Activated CD4-positive, alpha-beta T cell treated with anti-CD3 and anti-CD28 coated beads for 36 hours (primary cell): Measurements from ENCODE around the gene RAB14. TPM values are rescaled to one million over a fixed set of nuclear protein-coding genes. Genes with fewer than 3 reads are reported as not detected.

ENCODE experiments used
- ATAC-seq: fragments of 200-7000 bp; cut with Tn5 transposase; one replicate; pipeline ENCODE4 v1.10.0; 2021; ENCODE audit warnings: mild to moderate bottlenecking, moderate library complexity
- CTCF ChIA-PET: fragments of 350-600 bp; sonication (Branson Sonifier 250); formaldehyde crosslinking; loops from one replicate; lab custom pipeline; 2021; ENCODE audit warnings: antibody characterized with exemption; lab: Charles Lee
- POLR2A ChIA-PET: fragments of 350-600 bp; sonication (Branson Sonifier 250); formaldehyde crosslinking; loops from one replicate; lab custom pipeline; 2021; ENCODE audit warnings: antibody characterized with exemption, inconsistent platforms; lab: Charles Lee
- DNase-seq: peaks from one replicate; pipeline ENCODE4 v3.0.0-alpha.2; 2020
- H3K27ac Mint-ChIP-seq: one replicate; pipeline ENCODE4 v1.8.0; 2021; ENCODE audit warnings: mixed read lengths
- H3K27me3 Mint-ChIP-seq: one replicate; pipeline ENCODE4 v1.8.0; 2021; ENCODE audit warnings: mixed read lengths
- H3K36me3 Mint-ChIP-seq: one replicate; pipeline ENCODE4 v1.8.0; 2021; ENCODE audit warnings: low read depth, mixed read lengths
- H3K4me1 Mint-ChIP-seq: one replicate; pipeline ENCODE4 v1.8.0; 2021; ENCODE audit warnings: mixed read lengths
- H3K4me3 Mint-ChIP-seq: one replicate; pipeline ENCODE4 v1.8.0; 2021; ENCODE audit warnings: mild to moderate bottlenecking, moderate library complexity, mixed read lengths
- H3K9me3 Mint-ChIP-seq: one replicate; pipeline ENCODE4 v1.8.0; 2021; ENCODE audit warnings: low read depth, mixed read lengths
- intact Hi-C, 2 experiments: fragments of 100-400 bp; cut with DNase I in 1 of 2; cut with micrococcal nuclease in 1 of 2; formaldehyde crosslinking; loops; one replicate each; pipeline versions ENCODE4 v1.14.2 to v1.15.1; 2022 to 2024; cut with DNase I, micrococcal nuclease
- total RNA-seq, 2 experiments: library from RNA; stranded (reverse); gene quantifications; one replicate each; pipeline ENCODE4 v1.2.3, GENCODE V29; 2021

The RAB14 gene
- total RNA-seq, 2 experiments from 2014 or later = 52.3 to 54.7 TPM

GRCh38 chr9:121218357-121219027 lies 16.8 kb upstream of the RAB14 start:
- POLR2A ChIA-PET = interaction anchor here (0.6 kb wide), 1 partner anchor 263 kb away, joined by 3 read pairs; no protein-coding TSS in a partner anchor
- Mint-ChIP-seq H3K9me3 (no peaks in the 10 kb centered on the region), H3K4me3 (no peak overlapping the region), H3K36me3 (no peaks in the 10 kb centered on the region), H3K27me3 (no peaks in the 10 kb centered on the region), H3K4me1 (peaks cover 3% of the 10 kb centered on the region), H3K27ac (no peak overlapping the region)
- no peak for DNase-seq
- ATAC-seq = no peak
- CTCF ChIA-PET = interaction anchor here (0.6 to 1.0 kb wide), 4 partner anchors 9 to 182 kb away, joined by 3 to 4 read pairs (median 3); no protein-coding TSS in a partner anchor
- intact Hi-C loops = loop anchor here in 1 of 2 experiments (10.0 kb wide), 1 partner anchor 86 kb away; no protein-coding TSS in a partner anchor

GRCh38 chr9:121217609-121218292 lies 16.1 kb upstream of the RAB14 start:
- CTCF ChIA-PET = interaction anchor here (0.6 to 1.0 kb wide), 4 partner anchors 10 to 183 kb away, joined by 3 to 4 read pairs (median 3); no protein-coding TSS in a partner anchor
- no peak overlapping the region for H3K4me3 Mint-ChIP-seq
- no peak overlapping the region for H3K27ac Mint-ChIP-seq
- ATAC-seq (peak; percentile 67), DNase-seq (no peak)
- H3K4me1 Mint-ChIP-seq = peaks cover 7% of the 10 kb centered on the region
- POLR2A ChIA-PET = no interaction called here
- H3K36me3 Mint-ChIP-seq = no peaks in the 10 kb centered on the region
- intact Hi-C loops = loop anchor here in 1 of 2 experiments (10.0 kb wide), 1 partner anchor 87 kb away; no protein-coding TSS in a partner anchor
- no peaks in the 10 kb centered on the region for H3K27me3 Mint-ChIP-seq
- no peaks in the 10 kb centered on the region for H3K9me3 Mint-ChIP-seq

DNA sequence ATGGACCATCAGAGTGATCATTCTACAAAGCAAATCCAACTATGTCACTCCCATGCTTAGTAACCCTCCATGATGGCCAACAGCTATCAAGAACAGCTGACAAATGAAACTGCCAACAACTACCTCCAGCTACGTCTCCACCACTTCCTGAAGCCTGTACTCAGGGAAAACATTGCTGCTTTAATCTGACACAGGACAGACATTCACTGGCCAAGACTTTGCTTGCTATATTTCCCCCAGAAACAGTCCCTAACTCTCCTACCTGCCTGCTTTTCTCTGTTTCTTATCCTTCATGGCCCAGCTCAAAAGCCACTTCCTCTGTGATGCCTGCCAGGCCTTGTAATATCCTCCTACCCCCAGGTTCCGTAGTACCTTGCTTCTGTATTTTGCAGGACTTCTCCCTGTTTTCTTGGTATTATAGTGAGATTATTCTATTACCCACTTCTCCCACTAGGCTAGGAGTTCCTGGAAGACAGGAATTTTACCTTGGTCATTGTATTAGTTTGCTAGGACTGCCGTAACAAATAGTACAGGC lies 14.7 kb upstream of the RAB14 start:
- Mint-ChIP-seq H3K9me3 (no peaks in the 10 kb centered on the region), H3K4me1 (peaks cover 7% of the 10 kb centered on the region), H3K27me3 (no peaks in the 10 kb centered on the region), H3K36me3 (no peaks in the 10 kb centered on the region), H3K27ac (no peak overlapping the region), H3K4me3 (no peak overlapping the region)
- ChIA-PET CTCF (interaction anchor here (1.1 to 5.9 kb wide), 3 partner anchors 17 to 104 kb away, joined by 4 to 40 read pairs (median 24); no protein-coding TSS in a partner anchor), POLR2A (no interaction called here)
- ATAC-seq (no peak), DNase-seq (no peak)
- intact Hi-C loops = loop anchor here in 1 of 2 experiments (10.0 kb wide), 1 partner anchor 88 kb away; no protein-coding TSS in a partner anchor

- Mint-ChIP-seq H3K4me1 (peaks cover 7% of the 10 kb centered on the region), H3K27me3 (no peaks in the 10 kb centered on the region), H3K9me3 (no peaks in the 10 kb centered on the region), H3K4me3 (no peak overlapping the region), H3K27ac (no peak overlapping the region), H3K36me3 (no peaks in the 10 kb centered on the region)
- POLR2A ChIA-PET = no interaction called here
- ATAC-seq (no peak), DNase-seq (no peak)
- intact Hi-C loops = loop anchor here in 1 of 2 experiments (10.0 kb wide), 1 partner anchor 91 kb away; no protein-coding TSS in a partner anchor
- CTCF ChIA-PET = interaction anchor here (0.6 to 5.9 kb wide), 28 partner anchors 9 to 201 kb away, joined by 3 to 44 read pairs (median 5); partner anchors contain the start of genes GSN and RAB14
Measured at GRCh38 chr9:121214005-121214404, 12.3 kb upstream of the RAB14 start.

DNA sequence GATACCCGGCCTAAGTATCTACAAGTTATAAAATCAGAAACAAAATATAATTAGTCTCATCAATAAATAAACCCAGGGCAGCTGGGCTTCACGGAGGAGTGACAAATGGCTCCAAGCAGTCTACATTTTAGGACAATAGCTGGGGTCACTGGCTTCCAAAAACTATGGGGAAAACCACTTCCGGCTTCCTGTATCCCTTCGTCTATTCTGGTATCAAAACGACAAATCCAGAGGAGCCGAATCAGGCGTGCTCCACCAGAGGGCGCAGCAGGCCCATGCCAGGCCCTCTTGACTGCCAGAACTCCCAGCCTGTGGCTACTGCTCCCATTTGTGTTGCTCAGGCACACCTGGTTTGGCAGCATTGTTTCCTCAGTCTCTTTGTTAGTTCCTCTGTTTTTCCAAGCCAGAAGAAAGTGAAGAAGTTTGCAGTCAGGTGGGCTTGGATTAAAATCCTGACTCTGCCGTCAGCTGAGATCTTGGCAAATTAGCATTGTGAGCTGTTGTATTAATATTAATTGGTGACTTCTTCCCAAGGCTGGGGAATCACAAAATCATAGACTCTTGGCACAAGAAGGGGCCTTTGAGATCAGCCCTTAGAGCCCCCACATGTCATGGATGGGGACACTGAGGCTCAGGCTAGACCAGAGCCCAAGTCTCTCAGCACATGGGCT lies 11.6 kb upstream of the RAB14 start:
- ATAC-seq (peak; percentile 89), DNase-seq (peak; percentile 87)
- Mint-ChIP-seq H3K4me1 (peaks cover 7% of the 10 kb centered on the region), H3K27me3 (no peaks in the 10 kb centered on the region), H3K9me3 (no peaks in the 10 kb centered on the region), H3K4me3 (no peak overlapping the region), H3K36me3 (no peaks in the 10 kb centered on the region), H3K27ac (no peak overlapping the region)
- CTCF ChIA-PET = interaction anchor here (0.6 to 5.9 kb wide), 39 partner anchors 9 to 1474 kb away, joined by 3 to 44 read pairs (median 4); partner anchors contain the start of genes GSN and RAB14
- intact Hi-C loops = loop anchor here (1.0 to 10.0 kb wide), 4 partner anchors 92 to 188 kb away; no protein-coding TSS in a partner anchor
- POLR2A ChIA-PET = interaction anchor here (0.6 kb wide), 1 partner anchor 75 kb away, joined by 3 read pairs; no protein-coding TSS in a partner anchor

- intact Hi-C loops = loop anchor here in 1 of 2 experiments (10.0 kb wide), 1 partner anchor 94 kb away; no protein-coding TSS in a partner anchor
- no peak overlapping the region for H3K27ac Mint-ChIP-seq
- ATAC-seq (no peak), DNase-seq (no peak)
- no peaks in the 10 kb centered on the region for H3K9me3 Mint-ChIP-seq
- ChIA-PET POLR2A (no interaction called here), CTCF (no interaction called here)
- no peaks in the 10 kb centered on the region for H3K27me3 Mint-ChIP-seq
- no peaks in the 10 kb centered on the region for H3K36me3 Mint-ChIP-seq
- H3K4me3 Mint-ChIP-seq = no peak overlapping the region
- peaks cover 21% of the 10 kb centered on the region for H3K4me1 Mint-ChIP-seq
Measured at GRCh38 chr9:121210536-121210935, 8.9 kb upstream of the RAB14 start.

DNA sequence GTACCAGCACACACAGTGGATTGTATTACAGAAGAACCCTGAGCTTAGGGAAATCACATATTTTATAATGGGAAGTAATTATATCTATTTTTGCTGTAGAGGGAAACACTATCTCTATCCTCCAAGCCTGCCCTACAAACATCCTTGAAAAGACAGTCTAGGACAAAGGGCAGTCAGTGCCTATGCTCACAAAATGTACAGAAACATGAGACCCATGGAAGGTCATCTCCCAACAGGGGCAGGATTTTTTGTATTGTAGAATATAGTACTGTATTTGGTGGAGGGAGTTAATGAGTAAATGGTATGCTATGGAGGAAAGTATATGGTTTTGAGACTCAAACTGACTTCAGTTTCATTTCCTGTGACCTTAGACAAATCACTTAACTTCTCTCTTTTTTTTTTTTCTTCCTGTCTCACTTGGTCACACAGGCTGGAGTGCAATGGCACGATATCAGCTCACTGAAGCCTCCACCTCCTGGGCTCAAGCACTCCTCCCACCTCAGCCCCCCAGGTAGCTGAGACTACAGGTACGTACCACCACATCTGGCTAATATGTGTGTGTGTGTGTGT lies 5.8 kb upstream of the RAB14 start:
- POLR2A ChIA-PET = no interaction called here
- Mint-ChIP-seq H3K27me3 (no peaks in the 10 kb centered on the region), H3K4me1 (peaks cover 19% of the 10 kb centered on the region), H3K9me3 (no peaks in the 10 kb centered on the region), H3K27ac (no peak overlapping the region), H3K36me3 (no peaks in the 10 kb centered on the region), H3K4me3 (no peak overlapping the region)
- CTCF ChIA-PET = interaction anchor here (0.8 kb wide), 1 partner anchor 413 kb away, joined by 3 read pairs; no protein-coding TSS in a partner anchor
- intact Hi-C loops = no loop called here
- DNase-seq = no peak
- ATAC-seq = peak; percentile 74

GRCh38 chr9:121206516-121207370 lies 5.1 kb upstream of the RAB14 start:
- no peaks in the 10 kb centered on the region for H3K27me3 Mint-ChIP-seq
- DNase-seq = peak; percentile 23
- H3K9me3 Mint-ChIP-seq = no peaks in the 10 kb centered on the region
- intact Hi-C loops = no loop called here
- ChIA-PET CTCF (interaction anchor here (0.6 kb wide), 1 partner anchor 162 kb away, joined by 4 read pairs; no protein-coding TSS in a partner anchor), POLR2A (no interaction called here)
- peaks cover 22% of the 10 kb centered on the region for H3K4me1 Mint-ChIP-seq
- ATAC-seq = peak; percentile 84
- H3K4me3 Mint-ChIP-seq = no peak overlapping the region
- no peaks in the 10 kb centered on the region for H3K36me3 Mint-ChIP-seq
- H3K27ac Mint-ChIP-seq = no peak overlapping the region

DNA sequence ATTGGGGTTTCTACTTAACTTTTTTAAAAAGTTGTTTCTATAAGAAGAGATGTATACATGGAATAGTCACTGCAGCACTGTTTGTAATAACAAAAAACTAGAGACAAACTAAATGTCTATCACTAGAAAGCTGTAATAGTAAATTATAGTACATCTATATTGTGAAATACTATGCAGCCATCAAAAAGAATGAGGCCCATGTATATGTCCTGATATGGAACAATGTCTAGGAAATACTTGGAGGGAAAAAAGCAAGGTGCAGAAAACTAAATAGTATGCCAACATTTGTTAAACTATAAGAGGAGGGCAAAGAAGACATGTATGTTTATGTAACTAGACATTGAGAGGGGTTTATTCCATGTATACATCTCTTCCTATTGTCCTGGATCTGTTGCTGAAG lies 2.9 kb upstream of the RAB14 start:
- CTCF ChIA-PET = interaction anchor here (0.7 to 1.8 kb wide), 3 partner anchors 8 to 169 kb away, joined by 3 to 6 read pairs (median 4); no protein-coding TSS in a partner anchor
- no peak for DNase-seq
- Mint-ChIP-seq H3K27ac (no peak overlapping the region), H3K4me1 (peaks cover 27% of the 10 kb centered on the region), H3K36me3 (no peaks in the 10 kb centered on the region), H3K9me3 (no peaks in the 10 kb centered on the region), H3K27me3 (no peaks in the 10 kb centered on the region), H3K4me3 (no peak overlapping the region)
- ATAC-seq = no peak
- POLR2A ChIA-PET = no interaction called here
- intact Hi-C loops = loop anchor here (5.0 kb wide), 2 partner anchors 82 to 412 kb away; partner anchors contain the start of gene FBXW2 (in 1 of the 2)
